ENCODE data around the gene SLC27A3. TPM values are rescaled to one million over a fixed set of nuclear protein-coding genes. Genes with fewer than 3 reads are reported as not detected.

Gene SLC27A3
- total RNA-seq = 2.1 and 7.6 TPM in 2 replicates

GRCh38 chr1:153774780-153775457 is at the start of gene SLC27A3:
Gene SLC27A3, plus strand, starts transcription at chr1:153775407. Its CDS starts 91 bp downstream, at chr1:153775498.

GRCh38 chr1:153727463-153728304 is 47.5 kb upstream of the SLC27A3 start, which contains the start of gene INTS3:
Gene INTS3, plus strand, starts transcription at chr1:153728050. Its CDS starts 585 bp downstream, at chr1:153728635.

Other genes starting within 250 kb of the SLC27A3 start
- gene S100A6, start 239.4 kb upstream of the SLC27A3 start, total RNA-seq = 257 and 1,880 TPM in 2 replicates
- not detected in 2 replicates for gene S100A5, start 234.5 kb upstream of the SLC27A3 start, total RNA-seq
- 5.5 TPM in 2 replicates for gene S100A4, start 229.6 kb upstream of the SLC27A3 start, total RNA-seq
- 2.1 and 2.3 TPM in 2 replicates for gene S100A3, start 226.1 kb upstream of the SLC27A3 start, total RNA-seq
- gene S100A2, start 209.6 kb upstream of the SLC27A3 start, total RNA-seq = 666 and 777 TPM in 2 replicates
- 568 and 750 TPM in 2 replicates for gene S100A16, start 162.3 kb upstream of the SLC27A3 start, total RNA-seq
- 394 and 881 TPM in 2 replicates for gene S100A14, start 159.1 kb upstream of the SLC27A3 start, total RNA-seq
- 16.8 and 44.1 TPM in 2 replicates for gene S100A13, start 147.9 kb upstream of the SLC27A3 start, total RNA-seq
- not detected in 2 replicates for gene S100A1, start 147.0 kb upstream of the SLC27A3 start, total RNA-seq
- gene CHTOP, start 141.3 kb upstream of the SLC27A3 start, total RNA-seq = 56.5 and 61.9 TPM in 2 replicates
- gene SNAPIN, start 116.7 kb upstream of the SLC27A3 start, total RNA-seq = 42.1 and 66.6 TPM in 2 replicates
- 88.2 and 102 TPM in 2 replicates for gene ILF2, start 104.4 kb upstream of the SLC27A3 start, total RNA-seq
- gene NPR1, start 96.7 kb upstream of the SLC27A3 start, total RNA-seq = under 0.01 TPM in 1 of 2 replicates, not detected in the other
- gene INTS3, start 47.4 kb upstream of the SLC27A3 start, total RNA-seq = 16.4 and 37.2 TPM in 2 replicates
- gene GATAD2B, start 147.6 kb downstream of the SLC27A3 start, total RNA-seq = 3.1 and 8.0 TPM in 2 replicates
- 12.0 and 23.1 TPM in 2 replicates for gene DENND4B, start 171.3 kb downstream of the SLC27A3 start, total RNA-seq
- gene CRTC2, start 183.2 kb downstream of the SLC27A3 start, total RNA-seq = 2.4 and 8.2 TPM in 2 replicates
- gene SLC39A1, start 188.1 kb downstream of the SLC27A3 start, total RNA-seq = 104 and 119 TPM in 2 replicates
- 7.7 and 8.9 TPM in 2 replicates for gene CREB3L4, start 192.5 kb downstream of the SLC27A3 start, total RNA-seq
- gene JTB, start 202.3 kb downstream of the SLC27A3 start, total RNA-seq = 131 and 224 TPM in 2 replicates
- 38.6 and 60.8 TPM in 2 replicates for gene RAB13, start 210.9 kb downstream of the SLC27A3 start, total RNA-seq
- 1,004 and 1,747 TPM in 2 replicates for gene RPS27, start 215.4 kb downstream of the SLC27A3 start, total RNA-seq